HUES48 (cell line): Measurements from ENCODE around the gene BTBD1.
A peak's percentile ranks its signal among the peaks of the same experiment; 100 is the strongest.
"Not testable (repeated sequence)": the region's sequence is repeated elsewhere in the genome, so short reads cannot be mapped to it uniquely, and the experiment has no call there.

Experiments used
- H3K27ac ChIP-seq: one replicate; pipeline ENCODE4 v1.7.0; 2013; ENCODE audit warnings: low read depth, low read length, inconsistent platforms
- H3K27me3 ChIP-seq: 2 replicates; pipeline ENCODE4 v1.6.1; 2013; ENCODE audit warnings: mild to moderate bottlenecking, low read length; ENCODE audit not compliant: control insufficient read depth, insufficient read depth
- H3K36me3 ChIP-seq: 2 replicates; pipeline ENCODE4 v1.6.1; 2013; ENCODE audit warnings: low read length; ENCODE audit not compliant: control insufficient read depth, insufficient read depth
- H3K4me1 ChIP-seq: 2 replicates; pipeline ENCODE4 v1.6.1; 2013; ENCODE audit warnings: mild to moderate bottlenecking, low read length; ENCODE audit not compliant: control insufficient read depth, insufficient read depth
- H3K4me3 ChIP-seq: 2 replicates; pipeline ENCODE4 v1.5.1; 2013; ENCODE audit warnings: mild to moderate bottlenecking, low read depth, low read length
- H3K9ac ChIP-seq: 2 replicates; pipeline ENCODE4 v1.6.1; 2013; ENCODE audit warnings: mild to moderate bottlenecking, low read depth, low read length, moderate library complexity
- H3K9me3 ChIP-seq: 2 replicates; pipeline ENCODE4 v1.6.1; 2013; ENCODE audit warnings: low read length; ENCODE audit not compliant: control insufficient read depth, insufficient read depth

Gene BTBD1

GRCh38 chr15:83015361-83015760, 51.7 kb downstream of the BTBD1 start:
- no peaks in the 10 kb centered on the region for H3K9me3 ChIP-seq
- H3K27me3 ChIP-seq: no peaks in the 10 kb centered on the region
- no peak overlapping the region for H3K4me3 ChIP-seq
- H3K36me3 ChIP-seq: peaks cover 38% of the 10 kb centered on the region
- H3K27ac ChIP-seq: no peak overlapping the region
- no peak overlapping the region for H3K9ac ChIP-seq
- H3K4me1 ChIP-seq: peaks cover 6% of the 10 kb centered on the region

GRCh38 chr15:83014205-83014653, 52.8 kb downstream of the BTBD1 start:
- no peak overlapping the region for H3K9ac ChIP-seq
- no peaks in the 10 kb centered on the region for H3K27me3 ChIP-seq
- H3K27ac ChIP-seq: no peak overlapping the region
- H3K4me3 ChIP-seq: no peak overlapping the region
- H3K4me1 ChIP-seq: peaks cover 15% of the 10 kb centered on the region
- no peaks in the 10 kb centered on the region for H3K9me3 ChIP-seq
- peaks cover 39% of the 10 kb centered on the region for H3K36me3 ChIP-seq

GRCh38 chr15:83012636-83013035, 54.4 kb downstream of the BTBD1 start:
- Histone ChIP-seq H3K4me1 (peaks cover 15% of the 10 kb centered on the region), H3K4me3 (peak overlapping the region; percentile 93; the same call in 1 of the 2 replicates), H3K27me3 (no peaks in the 10 kb centered on the region), H3K27ac (no peak overlapping the region), H3K36me3 (peaks cover 38% of the 10 kb centered on the region), H3K9ac (no peak overlapping the region), H3K9me3 (no peaks in the 10 kb centered on the region)

GRCh38 chr15:83012076-83012426, 55.0 kb downstream of the BTBD1 start:
- Histone ChIP-seq H3K27ac (no peak overlapping the region), H3K4me1 (peaks cover 15% of the 10 kb centered on the region), H3K36me3 (peaks cover 37% of the 10 kb centered on the region), H3K9me3 (no peaks in the 10 kb centered on the region), H3K4me3 (peak overlapping the region; percentile 93), H3K9ac (peak overlapping the region; percentile 84), H3K27me3 (no peaks in the 10 kb centered on the region)

GRCh38 chr15:83011271-83012075, 55.6 kb downstream of the BTBD1 start, which contains the start of gene C15orf40:
C15orf40 (minus strand) TSS chr15:83011639; CDS start chr15:83011607, 32 bp downstream.
- no peaks in the 10 kb centered on the region for H3K27me3 ChIP-seq
- peaks cover 33% of the 10 kb centered on the region for H3K36me3 ChIP-seq
- peak within 1 kb of the TSS; percentile 93 for H3K4me3 ChIP-seq
- H3K9me3 ChIP-seq: no peaks in the 10 kb centered on the region
- H3K27ac ChIP-seq: peak within 1 kb of the TSS; percentile 86
- peaks cover 15% of the 10 kb centered on the region for H3K4me1 ChIP-seq
- H3K9ac ChIP-seq: peak within 1 kb of the TSS; percentile 84

- H3K9me3 ChIP-seq: no peaks in the 10 kb centered on the region
- peaks cover 15% of the 10 kb centered on the region for H3K4me1 ChIP-seq
- peak overlapping the region; percentile 73 for H3K9ac ChIP-seq
- H3K27ac ChIP-seq: peak overlapping the region; percentile 86
- H3K36me3 ChIP-seq: peaks cover 32% of the 10 kb centered on the region
- H3K4me3 ChIP-seq: peak overlapping the region; percentile 93
- H3K27me3 ChIP-seq: no peaks in the 10 kb centered on the region
These were observed 56.3 kb downstream of the BTBD1 start for GRCh38 chr15:83010709-83011270.

GRCh38 chr15:83000672-83001031, 66.4 kb downstream of the BTBD1 start:
- H3K4me3 ChIP-seq, H3K27me3 ChIP-seq, H3K27ac ChIP-seq, H3K9ac ChIP-seq, H3K4me1 ChIP-seq, H3K9me3 ChIP-seq: not testable (repeated sequence)
- peaks cover 12% of the 10 kb centered on the region; the same call in 1 of the 2 replicates for H3K36me3 ChIP-seq

GRCh38 chr15:82999905-83000671, 67.0 kb downstream of the BTBD1 start:
- Histone ChIP-seq H3K9ac (no peak overlapping the region), H3K4me1 (no peaks in the 10 kb centered on the region), H3K4me3 (no peak overlapping the region), H3K27ac (no peak overlapping the region), H3K9me3 (no peaks in the 10 kb centered on the region), H3K27me3 (no peaks in the 10 kb centered on the region), H3K36me3 (peaks cover 10% of the 10 kb centered on the region; the same call in 1 of the 2 replicates)

GRCh38 chr15:82999426-82999825, 67.6 kb downstream of the BTBD1 start:
- no peak overlapping the region for H3K27ac ChIP-seq
- H3K9ac ChIP-seq: no peak overlapping the region
- H3K4me1 ChIP-seq: no peaks in the 10 kb centered on the region
- H3K36me3 ChIP-seq: peaks cover 4% of the 10 kb centered on the region; the same call in 1 of the 2 replicates
- H3K9me3 ChIP-seq: no peaks in the 10 kb centered on the region
- H3K27me3 ChIP-seq: no peaks in the 10 kb centered on the region
- H3K4me3 ChIP-seq: no peak overlapping the region

- Histone ChIP-seq H3K9me3 (no peaks in the 10 kb centered on the region), H3K27me3 (no peaks in the 10 kb centered on the region), H3K9ac (no peak overlapping the region), H3K27ac (no peak overlapping the region), H3K4me1 (no peaks in the 10 kb centered on the region), H3K36me3 (no peaks in the 10 kb centered on the region), H3K4me3 (no peak overlapping the region)
These were observed 71.1 kb downstream of the BTBD1 start for GRCh38 chr15:82995938-82996337.

GRCh38 chr15:82995076-82995475, 72.0 kb downstream of the BTBD1 start:
- Histone ChIP-seq H3K27me3 (no peaks in the 10 kb centered on the region), H3K36me3 (peaks cover 5% of the 10 kb centered on the region), H3K4me3 (no peak overlapping the region), H3K4me1 (no peaks in the 10 kb centered on the region), H3K9me3 (no peaks in the 10 kb centered on the region), H3K27ac (no peak overlapping the region), H3K9ac (no peak overlapping the region)
